ENCODE data around the gene METTL8. TPM values are rescaled to one million over a fixed set of nuclear protein-coding genes. Genes with fewer than 3 reads are reported as not detected.

The METTL8 gene
- total RNA-seq, 1 experiment from 2014 or later, result 25.7 TPM

DNA sequence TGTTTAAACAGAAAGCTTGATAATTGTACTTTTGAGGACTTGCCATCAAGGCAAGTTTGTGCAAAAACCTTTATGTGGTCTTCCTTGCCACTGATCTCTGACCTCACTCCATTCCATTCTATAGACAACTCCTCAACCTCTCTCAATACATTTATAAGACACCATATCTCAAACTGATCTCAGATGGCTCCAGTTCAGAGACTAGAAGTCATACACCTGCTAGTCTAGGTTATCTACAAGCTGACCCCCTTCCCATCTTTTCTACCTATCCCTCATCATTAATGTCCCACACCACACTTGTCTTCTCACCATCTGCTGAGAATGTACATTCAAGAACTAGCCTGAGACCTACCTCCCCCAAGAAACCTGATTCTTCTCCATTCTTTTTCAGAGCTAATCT, 113.1 kb downstream of the METTL8 start:
- no peak for DNase-seq
- BruUV-seq (replicated peaks), result no TSS peak
- ChIA-PET CTCF (no interaction called here), POLR2A (no interaction called here)
- Mint-ChIP-seq H3K9me3 (ENCODE audit: unreplicated experiment) (no peaks in the 10 kb centered on the region), H3K27me3 (ENCODE audit: insufficient read depth, unreplicated experiment) (no peaks in the 10 kb centered on the region), H3K27ac (ENCODE audit: unreplicated experiment) (no peak overlapping the region), H3K4me3 (ENCODE audit: unreplicated experiment) (no peak overlapping the region), H3K36me3 (ENCODE audit: insufficient read depth, unreplicated experiment) (peaks cover 14% of the 10 kb centered on the region), H3K4me1 (ENCODE audit: low read depth, unreplicated experiment) (no peaks in the 10 kb centered on the region)
- H3K4me3 ChIP-seq (ENCODE audit: low read depth, low read length), result no peak overlapping the region
- no peaks in the 10 kb centered on the region for H3K9me3 ChIP-seq
- intact Hi-C loops (cut with micrococcal nuclease; ENCODE audit: unreplicated experiment), result no loop called here
- no peaks in the 10 kb centered on the region for H3K4me1 ChIP-seq
- H3K36me3 ChIP-seq (ENCODE audit: control insufficient read depth, insufficient read depth, low read length), result no peaks in the 10 kb centered on the region
- H3K27me3 ChIP-seq (replicated peaks; ENCODE audit: control insufficient read depth, insufficient read depth, low read length), result no peaks in the 10 kb centered on the region
- TF ChIP-seq, protein P1, sequence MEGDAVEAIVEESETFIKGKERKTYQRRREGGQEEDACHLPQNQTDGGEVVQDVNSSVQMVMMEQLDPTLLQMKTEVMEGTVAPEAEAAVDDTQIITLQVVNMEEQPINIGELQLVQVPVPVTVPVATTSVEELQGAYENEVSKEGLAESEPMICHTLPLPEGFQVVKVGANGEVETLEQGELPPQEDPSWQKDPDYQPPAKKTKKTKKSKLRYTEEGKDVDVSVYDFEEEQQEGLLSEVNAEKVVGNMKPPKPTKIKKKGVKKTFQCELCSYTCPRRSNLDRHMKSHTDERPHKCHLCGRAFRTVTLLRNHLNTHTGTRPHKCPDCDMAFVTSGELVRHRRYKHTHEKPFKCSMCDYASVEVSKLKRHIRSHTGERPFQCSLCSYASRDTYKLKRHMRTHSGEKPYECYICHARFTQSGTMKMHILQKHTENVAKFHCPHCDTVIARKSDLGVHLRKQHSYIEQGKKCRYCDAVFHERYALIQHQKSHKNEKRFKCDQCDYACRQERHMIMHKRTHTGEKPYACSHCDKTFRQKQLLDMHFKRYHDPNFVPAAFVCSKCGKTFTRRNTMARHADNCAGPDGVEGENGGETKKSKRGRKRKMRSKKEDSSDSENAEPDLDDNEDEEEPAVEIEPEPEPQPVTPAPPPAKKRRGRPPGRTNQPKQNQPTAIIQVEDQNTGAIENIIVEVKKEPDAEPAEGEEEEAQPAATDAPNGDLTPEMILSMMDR (IDR thresholded peaks at IDR 0.05; ENCODE audit: insufficient read depth in 1 of 2, low read depth in 1 of 2, low read length in 1 of 2, severe bottlenecking in 1 of 2, unreplicated experiment in 1 of 2), result no peak

DNA sequence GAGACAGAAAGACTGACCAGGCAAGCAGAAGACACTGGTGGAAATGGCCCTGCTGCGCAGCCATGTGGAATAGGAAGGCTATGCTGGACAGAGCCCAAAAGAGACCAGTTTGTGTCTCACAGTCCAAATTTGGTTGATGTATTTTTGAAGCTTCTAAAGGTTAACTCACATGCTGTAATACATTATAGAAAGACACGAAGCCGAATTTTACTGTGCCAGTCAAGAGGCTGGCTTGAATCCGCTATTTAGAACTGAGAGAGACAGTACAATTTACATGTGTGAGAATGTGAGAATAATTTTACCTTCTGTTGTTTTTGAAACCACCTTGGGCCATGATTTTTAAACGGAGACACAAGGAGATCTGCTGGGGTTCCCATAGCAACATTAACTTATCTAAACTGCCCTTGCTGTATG, 113.6 kb downstream of the METTL8 start:
- DNase-seq, result no peak
- Mint-ChIP-seq H3K36me3 (ENCODE audit: insufficient read depth, unreplicated experiment) (peaks cover 14% of the 10 kb centered on the region), H3K9me3 (ENCODE audit: unreplicated experiment) (no peaks in the 10 kb centered on the region), H3K4me3 (ENCODE audit: unreplicated experiment) (no peak overlapping the region), H3K27ac (ENCODE audit: unreplicated experiment) (no peak overlapping the region), H3K4me1 (ENCODE audit: low read depth, unreplicated experiment) (no peaks in the 10 kb centered on the region), H3K27me3 (ENCODE audit: insufficient read depth, unreplicated experiment) (no peaks in the 10 kb centered on the region)
- Histone ChIP-seq H3K36me3 (ENCODE audit: control insufficient read depth, insufficient read depth, low read length) (no peaks in the 10 kb centered on the region), H3K4me1 (no peaks in the 10 kb centered on the region), H3K4me3 (ENCODE audit: low read depth, low read length) (no peak overlapping the region), H3K27me3 (replicated peaks; ENCODE audit: control insufficient read depth, insufficient read depth, low read length) (no peaks in the 10 kb centered on the region), H3K9me3 (no peaks in the 10 kb centered on the region)
- intact Hi-C loops (cut with micrococcal nuclease; ENCODE audit: unreplicated experiment), result no loop called here
- BruUV-seq (replicated peaks), result no TSS peak
- TF ChIP-seq, protein P1 (IDR thresholded peaks at IDR 0.05; ENCODE audit: insufficient read depth in 1 of 2, low read depth in 1 of 2, low read length in 1 of 2, severe bottlenecking in 1 of 2, unreplicated experiment in 1 of 2), result no peak
- POLR2A ChIA-PET, result no interaction called here
- CTCF ChIA-PET, result no interaction called here

DNA sequence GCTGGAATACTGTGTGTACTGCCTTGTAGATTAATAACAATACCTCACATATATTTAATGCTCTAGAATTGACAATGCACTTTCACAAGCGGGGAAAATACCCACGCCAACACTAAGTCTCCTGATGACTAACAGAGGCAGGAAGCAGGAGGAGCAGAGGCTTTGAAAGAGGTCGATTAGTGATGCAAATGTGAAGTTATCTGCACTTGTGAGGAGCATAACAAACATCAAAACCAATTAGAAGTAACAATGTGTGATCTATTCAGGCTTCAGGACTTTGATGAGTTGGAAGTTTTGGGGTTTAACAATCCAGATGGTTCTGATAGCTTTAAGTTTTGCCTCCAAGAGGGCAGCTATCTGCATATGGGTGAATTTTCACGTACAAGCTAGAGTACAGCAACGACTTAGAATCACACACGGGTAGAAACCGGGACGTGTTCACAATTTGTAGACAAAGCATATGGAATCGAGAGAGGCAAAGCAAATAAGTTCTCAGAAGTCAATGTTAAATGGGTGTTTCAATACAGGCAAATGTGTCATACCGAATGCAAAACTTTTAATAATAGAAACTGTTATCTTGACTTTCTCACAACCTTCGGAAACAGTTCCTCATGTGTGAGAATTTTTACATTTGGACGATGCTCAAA, 114.5 kb downstream of the METTL8 start:
- intact Hi-C loops (cut with micrococcal nuclease; ENCODE audit: unreplicated experiment), result no loop called here
- ChIA-PET CTCF (no interaction called here), POLR2A (no interaction called here)
- BruUV-seq (replicated peaks), result no TSS peak
- Mint-ChIP-seq H3K4me1 (ENCODE audit: low read depth, unreplicated experiment) (no peaks in the 10 kb centered on the region), H3K4me3 (ENCODE audit: unreplicated experiment) (no peak overlapping the region), H3K27ac (ENCODE audit: unreplicated experiment) (no peak overlapping the region), H3K36me3 (ENCODE audit: insufficient read depth, unreplicated experiment) (peaks cover 14% of the 10 kb centered on the region), H3K27me3 (ENCODE audit: insufficient read depth, unreplicated experiment) (no peaks in the 10 kb centered on the region), H3K9me3 (ENCODE audit: unreplicated experiment) (no peaks in the 10 kb centered on the region)
- DNase-seq, result no peak
- no peaks in the 10 kb centered on the region for H3K9me3 ChIP-seq
- H3K4me1 ChIP-seq, result no peaks in the 10 kb centered on the region
- TF ChIP-seq, protein P1 (IDR thresholded peaks at IDR 0.05; ENCODE audit: insufficient read depth in 1 of 2, low read depth in 1 of 2, low read length in 1 of 2, severe bottlenecking in 1 of 2, unreplicated experiment in 1 of 2), result no peak
- H3K27me3 ChIP-seq (replicated peaks; ENCODE audit: control insufficient read depth, insufficient read depth, low read length), result no peaks in the 10 kb centered on the region
- H3K36me3 ChIP-seq (ENCODE audit: control insufficient read depth, insufficient read depth, low read length), result no peaks in the 10 kb centered on the region
- H3K4me3 ChIP-seq (ENCODE audit: low read depth, low read length), result no peak overlapping the region
